SK-N-MC (cell line): ENCODE measurements around the gene TMPRSS6.

Experiments
- EZH2 ChIP-seq: fragments of 200-600 bp; sonication (generic); IDR thresholded peaks from one replicate; pipeline ENCODE4 v1.6.1; 2017; ENCODE audit warnings: antibody characterized with exemption
- POLR2AphosphoS5 ChIP-seq: IDR thresholded peaks from 2 replicates; pipeline ENCODE4 v1.6.1; 2012; ENCODE audit warnings: mild to moderate bottlenecking, low read depth, low read length, borderline replicate concordance

- no peak for TF ChIP-seq POLR2AphosphoS5
- TF ChIP-seq EZH2: no peak
Observed at GRCh38 chr22:37127350-37127878, 17.9 kb upstream of the TMPRSS6 start.
